ENCODE results near the gene ZXDB. TPM values are rescaled to one million over a fixed set of nuclear protein-coding genes. Genes with fewer than 3 reads are reported as not detected.

ZXDB gene
- polyA plus RNA-seq, 1 experiment: 7.7 TPM

DNA sequence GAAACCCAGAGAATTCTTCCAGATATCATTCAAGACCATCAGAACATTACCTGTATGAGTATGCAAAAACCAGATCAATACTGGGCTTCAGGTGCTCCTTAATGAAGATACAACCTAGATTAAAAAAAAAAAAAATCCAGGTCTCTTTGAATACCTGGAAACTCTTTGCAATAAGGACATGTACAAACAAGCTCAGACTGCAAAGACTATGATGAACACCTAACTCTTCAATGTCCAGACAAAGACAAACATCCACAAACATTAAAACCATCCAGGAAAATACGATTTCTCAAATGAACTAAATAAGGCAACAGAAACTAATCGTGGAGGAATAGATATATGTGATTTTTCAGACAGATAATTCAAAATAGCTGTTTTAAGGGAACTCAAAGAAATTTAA lies 49.5 kb downstream of the ZXDB start:
- no peaks in the 10 kb centered on the region for H3K27me3 ChIP-seq (ENCODE audit: control insufficient read depth, insufficient read depth, low read length)
- no peak overlapping the region for H3K4me3 ChIP-seq (ENCODE audit: low read depth, low read length)
- CTCF ChIA-PET: no interaction called here
- TF ChIP-seq, protein P1, sequence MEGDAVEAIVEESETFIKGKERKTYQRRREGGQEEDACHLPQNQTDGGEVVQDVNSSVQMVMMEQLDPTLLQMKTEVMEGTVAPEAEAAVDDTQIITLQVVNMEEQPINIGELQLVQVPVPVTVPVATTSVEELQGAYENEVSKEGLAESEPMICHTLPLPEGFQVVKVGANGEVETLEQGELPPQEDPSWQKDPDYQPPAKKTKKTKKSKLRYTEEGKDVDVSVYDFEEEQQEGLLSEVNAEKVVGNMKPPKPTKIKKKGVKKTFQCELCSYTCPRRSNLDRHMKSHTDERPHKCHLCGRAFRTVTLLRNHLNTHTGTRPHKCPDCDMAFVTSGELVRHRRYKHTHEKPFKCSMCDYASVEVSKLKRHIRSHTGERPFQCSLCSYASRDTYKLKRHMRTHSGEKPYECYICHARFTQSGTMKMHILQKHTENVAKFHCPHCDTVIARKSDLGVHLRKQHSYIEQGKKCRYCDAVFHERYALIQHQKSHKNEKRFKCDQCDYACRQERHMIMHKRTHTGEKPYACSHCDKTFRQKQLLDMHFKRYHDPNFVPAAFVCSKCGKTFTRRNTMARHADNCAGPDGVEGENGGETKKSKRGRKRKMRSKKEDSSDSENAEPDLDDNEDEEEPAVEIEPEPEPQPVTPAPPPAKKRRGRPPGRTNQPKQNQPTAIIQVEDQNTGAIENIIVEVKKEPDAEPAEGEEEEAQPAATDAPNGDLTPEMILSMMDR (IDR thresholded peaks at IDR 0.05; ENCODE audit: low read depth, low read length): no peak
- DNase-seq (ENCODE audit: low read depth, low spot score): no peak
- no peak overlapping the region for H3K27ac ChIP-seq (ENCODE audit: low read depth, low read length)
- no peaks in the 10 kb centered on the region for H3K9me3 ChIP-seq (ENCODE audit: control insufficient read depth, insufficient read depth, low read length)
- POLR2A ChIA-PET: no interaction called here

DNA sequence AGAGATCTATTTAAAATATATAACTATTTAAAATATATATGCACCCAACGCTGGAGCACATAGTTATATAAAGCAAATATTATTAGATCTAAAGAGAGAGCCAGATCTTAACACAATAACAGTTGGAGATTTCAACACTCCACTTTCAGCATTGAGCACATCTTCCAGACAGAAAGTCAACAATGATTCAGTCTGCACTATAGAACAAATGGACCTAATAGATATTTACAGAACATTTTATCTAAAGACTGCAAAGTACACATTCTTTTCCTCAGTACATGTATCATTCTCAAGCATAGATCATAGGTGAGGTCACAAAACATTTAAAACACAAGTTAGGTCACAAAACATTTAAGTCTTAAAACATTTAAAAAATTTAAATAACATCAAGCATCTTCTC lies 51.9 kb downstream of the ZXDB start:
- Histone ChIP-seq H3K4me3 (ENCODE audit: low read depth, low read length) (no peak overlapping the region), H3K27ac (ENCODE audit: low read depth, low read length) (no peak overlapping the region), H3K27me3 (ENCODE audit: control insufficient read depth, insufficient read depth, low read length) (no peaks in the 10 kb centered on the region), H3K9me3 (ENCODE audit: control insufficient read depth, insufficient read depth, low read length) (no peaks in the 10 kb centered on the region)
- TF ChIP-seq, protein P1 (IDR thresholded peaks at IDR 0.05; ENCODE audit: low read depth, low read length): no peak
- DNase-seq (ENCODE audit: low read depth, low spot score): no peak
- ChIA-PET POLR2A (no interaction called here), CTCF (no interaction called here)

GRCh38 chrX:57647020-57647419 lies 55.2 kb downstream of the ZXDB start:
- Histone ChIP-seq H3K27me3 (ENCODE audit: control insufficient read depth, insufficient read depth, low read length) (no peaks in the 10 kb centered on the region), H3K9me3 (ENCODE audit: control insufficient read depth, insufficient read depth, low read length) (no peaks in the 10 kb centered on the region), H3K27ac (ENCODE audit: low read depth, low read length) (no peak overlapping the region), H3K4me3 (ENCODE audit: low read depth, low read length) (no peak overlapping the region)
- DNase-seq (ENCODE audit: low read depth, low spot score): no peak
- ChIA-PET CTCF (no interaction called here), POLR2A (no interaction called here)
- TF ChIP-seq, protein P1 (IDR thresholded peaks at IDR 0.05; ENCODE audit: low read depth, low read length): no peak

Other genes starting within 250 kb of the ZXDB start
- not detected in 2 replicates for gene NLRP2B, start 88.2 kb downstream of the ZXDB start, polyA plus RNA-seq (2011; rRNA removed)

Measured in AG04450 (cell line).